A673 (cell line): ENCODE data around the gene CCL4.

Experiments
- EZH2 ChIP-seq: fragments of 200-600 bp; sonication (generic); IDR thresholded peaks from 2 replicates; pipeline ENCODE4 v1.6.1; 2017; ENCODE audit warnings: borderline replicate concordance, low read depth, mild to moderate bottlenecking, mixed read lengths, antibody characterized with exemption, low read length; ENCODE audit not compliant: poor library complexity, severe bottlenecking
- TF ChIP-seq, protein P1 (sequence below): fragments of 300-800, 200-600 bp; sonication (generic); conservative IDR thresholded peaks from 2 replicates; pipeline ENCODE4 v1.5.1; 2017; ENCODE audit warnings: low read depth, mild to moderate bottlenecking, antibody characterized with exemption, low read length, moderate library complexity, mixed read lengths

DNA sequence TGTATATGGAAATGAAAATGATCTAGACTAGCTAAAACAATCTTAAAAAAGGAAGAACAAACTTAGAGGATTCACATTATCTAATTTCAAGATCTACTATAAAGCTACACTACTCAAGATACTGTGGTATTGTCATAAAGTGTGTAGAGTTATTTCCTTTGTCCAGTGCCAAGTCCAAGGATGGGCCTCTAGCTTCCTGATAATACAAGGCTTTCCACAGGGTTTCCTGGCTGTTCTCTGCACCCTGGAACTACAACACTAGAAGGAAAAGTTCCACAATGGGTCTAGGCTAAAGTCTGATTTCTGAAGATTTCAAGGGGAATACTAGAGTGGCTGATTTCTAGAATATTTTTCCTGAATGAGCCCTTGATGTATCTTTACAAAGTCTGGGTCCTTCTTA, 38.6 kb downstream of the CCL4 start:
- TF ChIP-seq, protein P1, sequence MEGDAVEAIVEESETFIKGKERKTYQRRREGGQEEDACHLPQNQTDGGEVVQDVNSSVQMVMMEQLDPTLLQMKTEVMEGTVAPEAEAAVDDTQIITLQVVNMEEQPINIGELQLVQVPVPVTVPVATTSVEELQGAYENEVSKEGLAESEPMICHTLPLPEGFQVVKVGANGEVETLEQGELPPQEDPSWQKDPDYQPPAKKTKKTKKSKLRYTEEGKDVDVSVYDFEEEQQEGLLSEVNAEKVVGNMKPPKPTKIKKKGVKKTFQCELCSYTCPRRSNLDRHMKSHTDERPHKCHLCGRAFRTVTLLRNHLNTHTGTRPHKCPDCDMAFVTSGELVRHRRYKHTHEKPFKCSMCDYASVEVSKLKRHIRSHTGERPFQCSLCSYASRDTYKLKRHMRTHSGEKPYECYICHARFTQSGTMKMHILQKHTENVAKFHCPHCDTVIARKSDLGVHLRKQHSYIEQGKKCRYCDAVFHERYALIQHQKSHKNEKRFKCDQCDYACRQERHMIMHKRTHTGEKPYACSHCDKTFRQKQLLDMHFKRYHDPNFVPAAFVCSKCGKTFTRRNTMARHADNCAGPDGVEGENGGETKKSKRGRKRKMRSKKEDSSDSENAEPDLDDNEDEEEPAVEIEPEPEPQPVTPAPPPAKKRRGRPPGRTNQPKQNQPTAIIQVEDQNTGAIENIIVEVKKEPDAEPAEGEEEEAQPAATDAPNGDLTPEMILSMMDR = no peak
- no peak for TF ChIP-seq EZH2
